ENCODE results near the gene KNCN.

DNA sequence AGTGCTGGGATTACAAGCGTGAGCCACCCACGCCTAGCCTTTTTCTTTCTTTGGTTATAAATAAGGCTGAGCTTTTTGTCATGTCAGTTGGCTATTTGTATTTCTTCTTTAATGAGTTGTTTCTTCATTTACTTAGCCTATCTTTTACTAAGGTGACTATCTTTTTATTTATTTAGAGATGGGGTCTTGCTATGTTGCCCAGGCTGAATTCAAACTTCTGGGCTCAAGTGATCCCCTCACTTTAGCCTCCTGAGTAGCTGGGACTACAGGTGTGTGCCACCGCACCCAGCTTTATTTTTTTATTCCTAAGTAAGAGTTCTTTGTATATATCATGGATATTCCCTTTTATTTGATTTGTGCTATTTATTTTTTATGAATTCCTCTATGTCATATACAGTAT, 49.9 kb downstream of the KNCN start:
- TF ChIP-seq POLR2AphosphoS5 (IDR thresholded peaks at IDR 0.05; ENCODE audit: low read depth, low read length) (no peak), SIN3A (IDR thresholded peaks at IDR 0.05; ENCODE audit: borderline replicate concordance, insufficient read depth, low read length) (no peak), TAF1 (IDR thresholded peaks at IDR 0.05; ENCODE audit: borderline replicate concordance, insufficient read depth, low read length) (no peak), FOXP2 (optimal IDR thresholded peaks at IDR 0.05; ENCODE audit: borderline replicate concordance, extremely low read depth, extremely low read length, insufficient read depth) (no peak)
- TF ChIP-seq, protein P1, sequence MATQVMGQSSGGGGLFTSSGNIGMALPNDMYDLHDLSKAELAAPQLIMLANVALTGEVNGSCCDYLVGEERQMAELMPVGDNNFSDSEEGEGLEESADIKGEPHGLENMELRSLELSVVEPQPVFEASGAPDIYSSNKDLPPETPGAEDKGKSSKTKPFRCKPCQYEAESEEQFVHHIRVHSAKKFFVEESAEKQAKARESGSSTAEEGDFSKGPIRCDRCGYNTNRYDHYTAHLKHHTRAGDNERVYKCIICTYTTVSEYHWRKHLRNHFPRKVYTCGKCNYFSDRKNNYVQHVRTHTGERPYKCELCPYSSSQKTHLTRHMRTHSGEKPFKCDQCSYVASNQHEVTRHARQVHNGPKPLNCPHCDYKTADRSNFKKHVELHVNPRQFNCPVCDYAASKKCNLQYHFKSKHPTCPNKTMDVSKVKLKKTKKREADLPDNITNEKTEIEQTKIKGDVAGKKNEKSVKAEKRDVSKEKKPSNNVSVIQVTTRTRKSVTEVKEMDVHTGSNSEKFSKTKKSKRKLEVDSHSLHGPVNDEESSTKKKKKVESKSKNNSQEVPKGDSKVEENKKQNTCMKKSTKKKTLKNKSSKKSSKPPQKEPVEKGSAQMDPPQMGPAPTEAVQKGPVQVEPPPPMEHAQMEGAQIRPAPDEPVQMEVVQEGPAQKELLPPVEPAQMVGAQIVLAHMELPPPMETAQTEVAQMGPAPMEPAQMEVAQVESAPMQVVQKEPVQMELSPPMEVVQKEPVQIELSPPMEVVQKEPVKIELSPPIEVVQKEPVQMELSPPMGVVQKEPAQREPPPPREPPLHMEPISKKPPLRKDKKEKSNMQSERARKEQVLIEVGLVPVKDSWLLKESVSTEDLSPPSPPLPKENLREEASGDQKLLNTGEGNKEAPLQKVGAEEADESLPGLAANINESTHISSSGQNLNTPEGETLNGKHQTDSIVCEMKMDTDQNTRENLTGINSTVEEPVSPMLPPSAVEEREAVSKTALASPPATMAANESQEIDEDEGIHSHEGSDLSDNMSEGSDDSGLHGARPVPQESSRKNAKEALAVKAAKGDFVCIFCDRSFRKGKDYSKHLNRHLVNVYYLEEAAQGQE (IDR thresholded peaks at IDR 0.05; ENCODE audit: insufficient read depth in 1 of 2, low read depth in 2 of 2, low read length in 2 of 2): no peak
